ENCODE measurements around the gene NBL1.

The NBL1 gene

GRCh38 chr1:19684677-19685076, 40.6 kb downstream of the NBL1 start (continued):
- no peak for TF ChIP-seq YY2 (tag by site-specific recombination; IDR thresholded peaks at IDR 0.05)
- no peak for TF ChIP-seq ZNF549 (tag by site-specific recombination; IDR thresholded peaks at IDR 0.05)
- no peak for TF ChIP-seq ZNF133 (tag by site-specific recombination; IDR thresholded peaks at IDR 0.05)
- no peak for TF ChIP-seq ZNF24 (tag by site-specific recombination; IDR thresholded peaks at IDR 0.05)
- TF ChIP-seq ZNF776 (tag by site-specific recombination; IDR thresholded peaks at IDR 0.05; ENCODE audit: borderline replicate concordance), result no peak
- TF ChIP-seq ZNF830 (tag by site-specific recombination; IDR thresholded peaks at IDR 0.05; ENCODE audit: low read depth), result no peak

GRCh38 chr1:19685994-19686393, 41.9 kb downstream of the NBL1 start:
- Histone ChIP-seq H3K4me3 (ENCODE audit: low read depth, low read length) (no peak overlapping the region), H3K4me1 (ENCODE audit: control insufficient read depth, insufficient read depth, low read length) (no peaks in the 10 kb centered on the region), H3K9me3 (ENCODE audit: control insufficient read depth, insufficient read depth, low read depth, low read length) (no peaks in the 10 kb centered on the region), H3K36me3 (ENCODE audit: control insufficient read depth in 2 of 2, insufficient read depth in 1 of 2, low read length in 2 of 2) (no peaks in the 10 kb centered on the region), H3K27ac (ENCODE audit: extremely low read depth, low read depth, low read length) (no peak overlapping the region)
- ChIA-PET POLR2A (no interaction called here), CTCF (interaction anchor here (0.7 to 3.8 kb wide), 4 partner anchors 18 to 24 kb away, joined by 3 to 18 read pairs (median 4); no protein-coding TSS in a partner anchor)
- TF ChIP-seq ZNF2 (tag by site-specific recombination; IDR thresholded peaks at IDR 0.05) (no peak), ZNF768 (tag by site-specific recombination; IDR thresholded peaks at IDR 0.05) (0 out of 2 replicates have a peak, but pooled peaks have one; percentile 68)

GRCh38 chr1:19687414-19687813, 43.3 kb downstream of the NBL1 start:
- Histone ChIP-seq H3K36me3 (ENCODE audit: control insufficient read depth in 2 of 2, insufficient read depth in 1 of 2, low read length in 2 of 2) (no peaks in the 10 kb centered on the region), H3K4me1 (ENCODE audit: control insufficient read depth, insufficient read depth, low read length) (no peaks in the 10 kb centered on the region), H3K27ac (ENCODE audit: extremely low read depth, low read depth, low read length) (no peak overlapping the region), H3K9me3 (ENCODE audit: control insufficient read depth, insufficient read depth, low read depth, low read length) (no peaks in the 10 kb centered on the region), H3K4me3 (ENCODE audit: low read depth, low read length) (no peak overlapping the region)
- CTCF ChIA-PET, result interaction anchor here (0.7 to 3.8 kb wide), 2 partner anchors 8 to 26 kb away, joined by 3 to 18 read pairs; no protein-coding TSS in a partner anchor
- TF ChIP-seq ZXDB (tag by site-specific recombination; IDR thresholded peaks at IDR 0.05), result no peak
- TF ChIP-seq ZNF280D (tag by site-specific recombination; IDR thresholded peaks at IDR 0.05), result peak; percentile 87; the same call in 1 of the 2 replicates
- no peak for TF ChIP-seq ZNF341 (tag by site-specific recombination; IDR thresholded peaks at IDR 0.05; ENCODE audit: low read depth)
- TF ChIP-seq SETDB1 (IDR thresholded peaks at IDR 0.05; ENCODE audit: insufficient read length, low read length), result peak; percentile 80
- TF ChIP-seq RBAK (tag by site-specific recombination; IDR thresholded peaks at IDR 0.05), result no peak
- TF ChIP-seq ZNF311 (tag by site-specific recombination; IDR thresholded peaks at IDR 0.05; ENCODE audit: borderline replicate concordance), result no peak
- TF ChIP-seq ZNF214 (tag by site-specific recombination; IDR thresholded peaks at IDR 0.05; ENCODE audit: borderline replicate concordance), result no peak
- TF ChIP-seq HOXD13 (CRISPR knock-in tag; IDR thresholded peaks at IDR 0.05; ENCODE audit: borderline replicate concordance), result no peak
- TF ChIP-seq, protein P1, sequence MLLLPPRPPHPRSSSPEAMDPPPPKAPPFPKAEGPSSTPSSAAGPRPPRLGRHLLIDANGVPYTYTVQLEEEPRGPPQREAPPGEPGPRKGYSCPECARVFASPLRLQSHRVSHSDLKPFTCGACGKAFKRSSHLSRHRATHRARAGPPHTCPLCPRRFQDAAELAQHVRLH (tag by site-specific recombination; IDR thresholded peaks at IDR 0.05), result peak; percentile 72; the same call in 1 of the 2 replicates
- POLR2A ChIA-PET, result no interaction called here

Measured in HEK293 (cell line).